PFSK-1 (cell line): ENCODE data around the gene LSM3.

ENCODE experiments used
- FOXP2 ChIP-seq: optimal IDR thresholded peaks from 2 replicates; pipeline ENCODE3; 2011; ENCODE audit warnings: borderline replicate concordance, control low read depth, inconsistent platforms; ENCODE audit not compliant: insufficient read depth; ENCODE audit errors: extremely low read length, extremely low read depth
- POLR2AphosphoS5 ChIP-seq: IDR thresholded peaks from 2 replicates; pipeline ENCODE4 v1.6.1; 2012; ENCODE audit warnings: low read depth, mild to moderate bottlenecking, control low read depth, low read length, moderate library complexity
- REST ChIP-seq, 2 experiments: IDR thresholded peaks; 2 replicates each; pipeline versions ENCODE4 v1.6.1 to v1.8.0; 2011 to 2012; ENCODE audit warnings: low read depth in 2 of 2, low read length in 2 of 2, control low read depth in 1 of 2, inconsistent platforms in 1 of 2, mild to moderate bottlenecking in 1 of 2, moderate library complexity in 1 of 2; ENCODE audit not compliant: insufficient read depth in 1 of 2
- SIN3A ChIP-seq: IDR thresholded peaks from 2 replicates; pipeline ENCODE4 v1.6.1; 2012; ENCODE audit warnings: mild to moderate bottlenecking, low read length, moderate library complexity, borderline replicate concordance; ENCODE audit not compliant: insufficient read depth
- TAF1 ChIP-seq: IDR thresholded peaks from 2 replicates; pipeline ENCODE4 v1.6.1; 2012; ENCODE audit warnings: low read length, control low read depth, borderline replicate concordance; ENCODE audit not compliant: insufficient read depth

The LSM3 gene

GRCh38 chr3:14211621-14212020, 33.0 kb downstream of the LSM3 start:
- TF ChIP-seq POLR2AphosphoS5 (no peak), FOXP2 (no peak), REST (IDR thresholded peaks at IDR 0.05; ENCODE audit: insufficient read depth in 1 of 2, low read depth in 2 of 2, low read length in 2 of 2) (no peak), SIN3A (no peak), TAF1 (no peak)

GRCh38 chr3:14212032-14212431, 33.4 kb downstream of the LSM3 start:
- TF ChIP-seq POLR2AphosphoS5 (no peak), SIN3A (no peak), FOXP2 (no peak), TAF1 (no peak), REST (IDR thresholded peaks at IDR 0.05; ENCODE audit: insufficient read depth in 1 of 2, low read depth in 2 of 2, low read length in 2 of 2) (no peak)

- TF ChIP-seq REST (IDR thresholded peaks at IDR 0.05; ENCODE audit: insufficient read depth in 1 of 2, low read depth in 2 of 2, low read length in 2 of 2) = no peak
- no peak for TF ChIP-seq TAF1
- no peak for TF ChIP-seq POLR2AphosphoS5
Measured at GRCh38 chr3:14213066-14213774, 34.6 kb downstream of the LSM3 start.

- no peak for TF ChIP-seq SIN3A
Measured at GRCh38 chr3:14214764-14215163, 36.1 kb downstream of the LSM3 start.

GRCh38 chr3:14216257-14217048, 37.8 kb downstream of the LSM3 start:
- TF ChIP-seq FOXP2 = no peak
- no peak for TF ChIP-seq POLR2AphosphoS5
- no peak for TF ChIP-seq REST (IDR thresholded peaks at IDR 0.05; ENCODE audit: insufficient read depth in 1 of 2, low read depth in 2 of 2, low read length in 2 of 2)
- no peak for TF ChIP-seq TAF1
- no peak for TF ChIP-seq SIN3A
